ENCODE results near the gene GRID2. TPM values are rescaled to one million over a fixed set of nuclear protein-coding genes. Genes with fewer than 3 reads are reported as not detected.

The GRID2 gene
- total RNA-seq, 1 donor = not detected

- no peak for TF ChIP-seq CTCF (IDR thresholded peaks at IDR 0.05; ENCODE audit: extremely low read depth, low read depth, low read length)
- H3K79me2 ChIP-seq (ENCODE audit: insufficient read depth, low read length) = no peaks in the 10 kb centered on the region
Measured at GRCh38 chr4:93781198-93781597, 1477.4 kb downstream of the GRID2 start.

GRCh38 chr4:93786149-93786548 is 1482.4 kb downstream of the GRID2 start:
- H3K79me2 ChIP-seq (ENCODE audit: insufficient read depth, low read length) = no peaks in the 10 kb centered on the region
- no peaks in the 10 kb centered on the region for H3K4me1 ChIP-seq (ENCODE audit: insufficient read depth, low read length)
- DNase-seq (ENCODE audit: insufficient read length, low spot score, missing footprints) = no peak
- no peak overlapping the region for H3K4me2 ChIP-seq (ENCODE audit: insufficient read depth, low read length)
- no peaks in the 10 kb centered on the region for H3K9me3 ChIP-seq (ENCODE audit: low read depth, low read length)
- H3K36me3 ChIP-seq (ENCODE audit: insufficient read depth, low read length) = no peaks in the 10 kb centered on the region
- no peak overlapping the region for H3K4me3 ChIP-seq (ENCODE audit: insufficient read depth, low read length)
- no peaks in the 10 kb centered on the region for H3K27me3 ChIP-seq (ENCODE audit: insufficient read depth, low read length)
- no peaks in the 10 kb centered on the region for H4K20me1 ChIP-seq (ENCODE audit: insufficient read depth, low read length)
- no peak for TF ChIP-seq CTCF (IDR thresholded peaks at IDR 0.05; ENCODE audit: extremely low read depth, low read depth, low read length)
- H2AFZ ChIP-seq (ENCODE audit: low read length) = no peak overlapping the region
- H3K27ac ChIP-seq (ENCODE audit: low read depth, low read length) = no peak overlapping the region

More at GRCh38 chr4:93781198-93781597, 1477.4 kb downstream of the GRID2 start:
- no peaks in the 10 kb centered on the region for H3K4me1 ChIP-seq (ENCODE audit: insufficient read depth, low read length)
- H3K27me3 ChIP-seq (ENCODE audit: insufficient read depth, low read length) = no peaks in the 10 kb centered on the region
- DNase-seq (ENCODE audit: insufficient read length, low spot score, missing footprints) = no peak
- no peak overlapping the region for H2AFZ ChIP-seq (ENCODE audit: low read length)
- H3K4me3 ChIP-seq (ENCODE audit: insufficient read depth, low read length) = no peak overlapping the region
- H3K36me3 ChIP-seq (ENCODE audit: insufficient read depth, low read length) = no peaks in the 10 kb centered on the region
- no peaks in the 10 kb centered on the region for H4K20me1 ChIP-seq (ENCODE audit: insufficient read depth, low read length)
- no peaks in the 10 kb centered on the region for H3K9me3 ChIP-seq (ENCODE audit: low read depth, low read length)
- no peak overlapping the region for H3K4me2 ChIP-seq (ENCODE audit: insufficient read depth, low read length)
- H3K27ac ChIP-seq (ENCODE audit: low read depth, low read length) = no peak overlapping the region

- Histone ChIP-seq H3K79me2 (ENCODE audit: insufficient read depth, low read length) (no peaks in the 10 kb centered on the region), H2AFZ (ENCODE audit: low read length) (no peak overlapping the region), H3K4me3 (ENCODE audit: insufficient read depth, low read length) (no peak overlapping the region), H3K4me1 (ENCODE audit: insufficient read depth, low read length) (no peaks in the 10 kb centered on the region), H3K36me3 (ENCODE audit: insufficient read depth, low read length) (no peaks in the 10 kb centered on the region), H3K27me3 (ENCODE audit: insufficient read depth, low read length) (no peaks in the 10 kb centered on the region), H3K4me2 (ENCODE audit: insufficient read depth, low read length) (no peak overlapping the region), H4K20me1 (ENCODE audit: insufficient read depth, low read length) (no peaks in the 10 kb centered on the region), H3K27ac (ENCODE audit: low read depth, low read length) (no peak overlapping the region), H3K9me3 (ENCODE audit: low read depth, low read length) (no peaks in the 10 kb centered on the region)
- peak; percentile 21 for DNase-seq (ENCODE audit: insufficient read length, low spot score, missing footprints)
- peak; percentile 46 for TF ChIP-seq CTCF (IDR thresholded peaks at IDR 0.05; ENCODE audit: extremely low read depth, low read depth, low read length)
Measured at GRCh38 chr4:93788712-93789111, 1484.9 kb downstream of the GRID2 start.

- no peaks in the 10 kb centered on the region for H3K9me3 ChIP-seq (ENCODE audit: low read depth, low read length)
- peak; percentile 91 for TF ChIP-seq CTCF (IDR thresholded peaks at IDR 0.05; ENCODE audit: extremely low read depth, low read depth, low read length)
- no peaks in the 10 kb centered on the region for H4K20me1 ChIP-seq (ENCODE audit: insufficient read depth, low read length)
- H3K4me3 ChIP-seq (ENCODE audit: insufficient read depth, low read length) = no peak overlapping the region
- no peaks in the 10 kb centered on the region for H3K4me1 ChIP-seq (ENCODE audit: insufficient read depth, low read length)
- H2AFZ ChIP-seq (ENCODE audit: low read length) = no peak overlapping the region
- no peak overlapping the region for H3K27ac ChIP-seq (ENCODE audit: low read depth, low read length)
- H3K36me3 ChIP-seq (ENCODE audit: insufficient read depth, low read length) = no peaks in the 10 kb centered on the region
- H3K27me3 ChIP-seq (ENCODE audit: insufficient read depth, low read length) = no peaks in the 10 kb centered on the region
- no peak overlapping the region for H3K4me2 ChIP-seq (ENCODE audit: insufficient read depth, low read length)
- no peaks in the 10 kb centered on the region for H3K79me2 ChIP-seq (ENCODE audit: insufficient read depth, low read length)
- peak; percentile 56 for DNase-seq (ENCODE audit: insufficient read length, low spot score, missing footprints)
Measured at GRCh38 chr4:93791570-93792195, 1487.9 kb downstream of the GRID2 start.
